Measurements from ENCODE around the gene ADCY5.

- TF ChIP-seq POLR2A (IDR thresholded peaks at IDR 0.05; ENCODE audit: low read depth, low read length) (no peak), POLR2AphosphoS5 (IDR thresholded peaks at IDR 0.05; ENCODE audit: low read depth, low read length) (no peak), TAF1 (IDR thresholded peaks at IDR 0.05; ENCODE audit: borderline replicate concordance, low read depth, low read length) (no peak)
These were observed 63.9 kb downstream of the ADCY5 start for GRCh38 chr3:123385001-123385401.

All from GM12892 (cell line).